ENCODE measurements around the gene TRMT6.

Gene TRMT6

GRCh38 chr20:5950271-5951031 lies at the start of gene TRMT6, which contains the start of gene MCM8:
Gene TRMT6, minus strand, starts transcription at chr20:5950533. Its CDS starts 128 bp downstream, at chr20:5950405.
Gene MCM8, plus strand, starts transcription at chr20:5950652. Its CDS starts 1,364 bp downstream, at chr20:5952016.
- peak; percentile 86 to 92 for DNase-seq (ENCODE audit: low read depth in 1 of 2, low spot score in 1 of 2)

- DNase-seq (ENCODE audit: low read depth in 1 of 2, low spot score in 1 of 2): no peak
These were observed 49.5 kb upstream of the TRMT6 start for GRCh38 chr20:5999783-6000182.

- no peak for DNase-seq (ENCODE audit: low read depth in 1 of 2, low spot score in 1 of 2)
These were observed 46.4 kb upstream of the TRMT6 start for GRCh38 chr20:5996765-5997164.

- DNase-seq (ENCODE audit: low read depth in 1 of 2, low spot score in 1 of 2): no peak
These were observed 41.5 kb upstream of the TRMT6 start for GRCh38 chr20:5991623-5992441.

- no peak for DNase-seq (ENCODE audit: low read depth in 1 of 2, low spot score in 1 of 2)
These were observed 40.6 kb upstream of the TRMT6 start for GRCh38 chr20:5990946-5991345.

GRCh38 chr20:5989539-5989938 lies 39.2 kb upstream of the TRMT6 start:
- no peak for DNase-seq (ENCODE audit: low read depth in 1 of 2, low spot score in 1 of 2)

GRCh38 chr20:5987383-5987782 lies 37.0 kb upstream of the TRMT6 start:
- no peak for DNase-seq (ENCODE audit: low read depth in 1 of 2, low spot score in 1 of 2)

GRCh38 chr20:5980720-5981538 lies 30.6 kb upstream of the TRMT6 start:
- DNase-seq (ENCODE audit: low read depth in 1 of 2, low spot score in 1 of 2): no peak

GRCh38 chr20:5979801-5980200 lies 29.5 kb upstream of the TRMT6 start:
- DNase-seq (ENCODE audit: low read depth in 1 of 2, low spot score in 1 of 2): no peak

GRCh38 chr20:5977975-5978374 lies 27.6 kb upstream of the TRMT6 start:
- no peak for DNase-seq (ENCODE audit: low read depth in 1 of 2, low spot score in 1 of 2)

- no peak for DNase-seq (ENCODE audit: low read depth in 1 of 2, low spot score in 1 of 2)
These were observed 26.9 kb upstream of the TRMT6 start for GRCh38 chr20:5977223-5977622.

- DNase-seq (ENCODE audit: low read depth in 1 of 2, low spot score in 1 of 2): no peak
These were observed 25.4 kb upstream of the TRMT6 start for GRCh38 chr20:5975778-5976177.

GRCh38 chr20:5974531-5974930 lies 24.2 kb upstream of the TRMT6 start:
- no peak for DNase-seq (ENCODE audit: low read depth in 1 of 2, low spot score in 1 of 2)

- no peak for DNase-seq (ENCODE audit: low read depth in 1 of 2, low spot score in 1 of 2)
These were observed 23.6 kb upstream of the TRMT6 start for GRCh38 chr20:5973971-5974370.

- no peak for DNase-seq (ENCODE audit: low read depth in 1 of 2, low spot score in 1 of 2)
These were observed 22.8 kb upstream of the TRMT6 start for GRCh38 chr20:5973172-5973571.

- DNase-seq (ENCODE audit: low read depth in 1 of 2, low spot score in 1 of 2): no peak
These were observed 20.9 kb upstream of the TRMT6 start for GRCh38 chr20:5971203-5971602.

- no peak for DNase-seq (ENCODE audit: low read depth in 1 of 2, low spot score in 1 of 2)
These were observed 20.0 kb upstream of the TRMT6 start for GRCh38 chr20:5970381-5970780.

- no peak for DNase-seq (ENCODE audit: low read depth in 1 of 2, low spot score in 1 of 2)
These were observed 19.6 kb upstream of the TRMT6 start for GRCh38 chr20:5969940-5970339.

- DNase-seq (ENCODE audit: low read depth in 1 of 2, low spot score in 1 of 2): no peak
These were observed 19.1 kb upstream of the TRMT6 start for GRCh38 chr20:5969348-5969935.

- no peak for DNase-seq (ENCODE audit: low read depth in 1 of 2, low spot score in 1 of 2)
These were observed 18.1 kb upstream of the TRMT6 start for GRCh38 chr20:5968462-5968861.

GRCh38 chr20:5967469-5967868 lies 17.1 kb upstream of the TRMT6 start:
- DNase-seq (ENCODE audit: low read depth in 1 of 2, low spot score in 1 of 2): no peak

Measured in stimulated activated CD4-positive, alpha-beta T cell treated with anti-CD3 and anti-CD28 coated beads, Interleukin-15, amount 100 ng/mL, for 1 hour (primary cell).